ENCODE results near the gene CHFR. TPM values are rescaled to one million over a fixed set of nuclear protein-coding genes. Genes with fewer than 3 reads are reported as not detected.

Gene CHFR
- total and polyA plus RNA-seq, 2 experiments from 2014 or later = 23.0 to 42.7 TPM

DNA sequence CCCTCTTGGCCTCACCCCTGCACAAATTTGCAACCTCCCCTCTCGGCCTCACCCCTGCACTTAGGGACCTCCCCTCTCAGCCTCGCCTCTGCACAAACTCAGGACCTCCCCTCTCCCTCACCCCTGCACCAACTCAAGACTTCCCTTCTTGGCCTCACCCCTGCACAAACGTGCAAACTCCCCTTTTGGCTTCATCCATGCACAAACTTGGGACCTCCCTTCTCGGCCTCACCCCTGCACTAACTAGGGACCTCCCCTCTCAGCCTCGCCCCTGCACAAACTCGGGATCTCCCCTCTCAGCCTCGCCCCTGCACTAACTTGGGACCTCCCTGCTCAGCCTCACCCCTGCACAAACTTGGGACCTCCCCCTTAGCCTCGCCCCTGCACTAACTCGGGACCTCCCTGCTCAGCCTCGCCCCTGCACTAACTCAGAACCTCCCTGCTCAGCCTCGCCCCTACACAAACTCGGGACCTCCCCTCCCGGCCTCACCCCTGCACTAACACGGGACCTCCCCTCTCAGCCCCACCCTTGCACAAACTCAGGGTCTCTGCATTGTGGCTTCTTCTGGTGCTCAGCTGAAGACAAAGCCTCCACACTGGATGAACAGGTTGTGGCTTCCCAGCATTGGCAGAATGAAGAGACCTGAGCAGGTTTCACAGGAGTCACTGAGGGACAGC lies 47.7 kb downstream of the CHFR start (continued):
- TF ChIP-seq, protein P1, sequence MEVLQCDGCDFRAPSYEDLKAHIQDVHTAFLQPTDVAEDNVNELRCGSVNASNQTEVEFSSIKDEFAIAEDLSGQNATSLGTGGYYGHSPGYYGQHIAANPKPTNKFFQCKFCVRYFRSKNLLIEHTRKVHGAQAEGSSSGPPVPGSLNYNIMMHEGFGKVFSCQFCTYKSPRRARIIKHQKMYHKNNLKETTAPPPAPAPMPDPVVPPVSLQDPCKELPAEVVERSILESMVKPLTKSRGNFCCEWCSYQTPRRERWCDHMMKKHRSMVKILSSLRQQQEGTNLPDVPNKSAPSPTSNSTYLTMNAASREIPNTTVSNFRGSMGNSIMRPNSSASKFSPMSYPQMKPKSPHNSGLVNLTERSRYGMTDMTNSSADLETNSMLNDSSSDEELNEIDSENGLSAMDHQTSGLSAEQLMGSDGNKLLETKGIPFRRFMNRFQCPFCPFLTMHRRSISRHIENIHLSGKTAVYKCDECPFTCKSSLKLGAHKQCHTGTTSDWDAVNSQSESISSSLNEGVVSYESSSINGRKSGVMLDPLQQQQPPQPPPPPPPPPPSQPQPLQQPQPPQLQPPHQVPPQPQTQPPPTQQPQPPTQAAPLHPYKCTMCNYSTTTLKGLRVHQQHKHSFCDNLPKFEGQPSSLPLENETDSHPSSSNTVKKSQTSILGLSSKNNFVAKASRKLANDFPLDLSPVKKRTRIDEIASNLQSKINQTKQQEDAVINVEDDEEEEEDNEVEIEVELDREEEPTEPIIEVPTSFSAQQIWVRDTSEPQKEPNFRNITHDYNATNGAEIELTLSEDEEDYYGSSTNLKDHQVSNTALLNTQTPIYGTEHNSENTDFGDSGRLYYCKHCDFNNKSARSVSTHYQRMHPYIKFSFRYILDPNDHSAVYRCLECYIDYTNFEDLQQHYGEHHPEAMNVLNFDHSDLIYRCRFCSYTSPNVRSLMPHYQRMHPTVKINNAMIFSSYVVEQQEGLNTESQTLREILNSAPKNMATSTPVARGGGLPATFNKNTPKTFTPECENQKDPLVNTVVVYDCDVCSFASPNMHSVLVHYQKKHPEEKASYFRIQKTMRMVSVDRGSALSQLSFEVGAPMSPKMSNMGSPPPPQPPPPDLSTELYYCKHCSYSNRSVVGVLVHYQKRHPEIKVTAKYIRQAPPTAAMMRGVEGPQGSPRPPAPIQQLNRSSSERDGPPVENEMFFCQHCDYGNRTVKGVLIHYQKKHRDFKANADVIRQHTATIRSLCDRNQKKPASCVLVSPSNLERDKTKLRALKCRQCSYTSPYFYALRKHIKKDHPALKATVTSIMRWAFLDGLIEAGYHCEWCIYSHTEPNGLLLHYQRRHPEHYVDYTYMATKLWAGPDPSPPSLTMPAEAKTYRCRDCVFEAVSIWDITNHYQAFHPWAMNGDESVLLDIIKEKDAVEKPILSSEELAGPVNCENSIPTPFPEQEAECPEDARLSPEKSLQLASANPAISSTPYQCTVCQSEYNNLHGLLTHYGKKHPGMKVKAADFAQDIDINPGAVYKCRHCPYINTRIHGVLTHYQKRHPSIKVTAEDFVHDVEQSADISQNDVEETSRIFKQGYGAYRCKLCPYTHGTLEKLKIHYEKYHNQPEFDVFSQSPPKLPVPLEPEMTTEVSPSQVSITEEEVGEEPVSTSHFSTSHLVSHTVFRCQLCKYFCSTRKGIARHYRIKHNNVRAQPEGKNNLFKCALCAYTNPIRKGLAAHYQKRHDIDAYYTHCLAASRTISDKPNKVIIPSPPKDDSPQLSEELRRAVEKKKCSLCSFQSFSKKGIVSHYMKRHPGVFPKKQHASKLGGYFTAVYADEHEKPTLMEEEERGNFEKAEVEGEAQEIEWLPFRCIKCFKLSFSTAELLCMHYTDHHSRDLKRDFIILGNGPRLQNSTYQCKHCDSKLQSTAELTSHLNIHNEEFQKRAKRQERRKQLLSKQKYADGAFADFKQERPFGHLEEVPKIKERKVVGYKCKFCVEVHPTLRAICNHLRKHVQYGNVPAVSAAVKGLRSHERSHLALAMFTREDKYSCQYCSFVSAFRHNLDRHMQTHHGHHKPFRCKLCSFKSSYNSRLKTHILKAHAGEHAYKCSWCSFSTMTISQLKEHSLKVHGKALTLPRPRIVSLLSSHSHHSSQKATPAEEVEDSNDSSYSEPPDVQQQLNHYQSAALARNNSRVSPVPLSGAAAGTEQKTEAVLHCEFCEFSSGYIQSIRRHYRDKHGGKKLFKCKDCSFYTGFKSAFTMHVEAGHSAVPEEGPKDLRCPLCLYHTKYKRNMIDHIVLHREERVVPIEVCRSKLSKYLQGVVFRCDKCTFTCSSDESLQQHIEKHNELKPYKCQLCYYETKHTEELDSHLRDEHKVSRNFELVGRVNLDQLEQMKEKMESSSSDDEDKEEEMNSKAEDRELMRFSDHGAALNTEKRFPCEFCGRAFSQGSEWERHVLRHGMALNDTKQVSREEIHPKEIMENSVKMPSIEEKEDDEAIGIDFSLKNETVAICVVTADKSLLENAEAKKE (CRISPR knock-in tag; IDR thresholded peaks at IDR 0.05) = no peak

DNA sequence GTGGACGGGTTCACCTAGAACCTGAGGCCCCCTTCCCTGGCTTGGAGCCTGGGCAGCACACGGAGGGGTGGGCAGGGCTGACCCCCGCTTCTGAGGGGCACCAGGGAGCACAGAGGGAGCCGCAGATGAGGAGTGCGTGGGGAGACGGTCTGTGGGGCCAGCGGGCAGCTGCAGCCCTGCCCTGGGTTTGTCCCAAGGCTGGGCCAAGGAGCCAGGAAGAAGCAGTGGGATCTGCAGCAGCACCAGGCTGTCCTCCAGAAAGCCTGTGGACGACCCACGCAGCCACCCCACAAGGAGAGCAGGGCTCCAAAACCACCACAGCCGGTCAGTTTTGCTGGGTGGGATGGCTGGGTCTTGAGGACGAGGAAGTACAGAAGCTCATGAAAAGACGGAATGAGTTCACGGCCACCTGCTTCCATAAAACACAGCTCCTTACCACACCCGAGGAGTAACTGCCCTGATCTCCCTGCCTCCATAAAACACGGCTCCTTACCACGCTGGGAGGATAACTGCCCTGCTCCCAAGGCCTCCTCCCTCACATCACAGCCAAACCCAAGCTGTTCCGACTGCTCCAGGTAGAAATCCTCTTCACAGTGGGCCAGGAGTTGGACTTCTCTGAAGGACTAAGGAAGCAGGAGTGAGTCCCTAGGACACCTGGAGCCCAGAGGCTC lies 48.9 kb downstream of the CHFR start:
- no peaks in the 10 kb centered on the region for H3K4me1 ChIP-seq (ENCODE audit: insufficient read depth)
- Mint-ChIP-seq H3K27ac (no peak overlapping the region), H3K4me1 (no peaks in the 10 kb centered on the region; the same call in 2 of the 3 replicates), H3K36me3 (ENCODE audit: low read depth) (peaks cover 30% of the 10 kb centered on the region), H3K27me3 (ENCODE audit: insufficient read depth, low read depth, poor library complexity) (peaks cover 7% of the 10 kb centered on the region), H3K9me3 (no peaks in the 10 kb centered on the region; the same call in none of the 3 replicates), H3K4me3 (no peak overlapping the region)
- H3F3A ChIP-seq (replicated peaks; ENCODE audit: low read depth) = peaks cover 3% of the 10 kb centered on the region; the same call in 1 of the 2 replicates
- no peaks in the 10 kb centered on the region for H3K9me2 ChIP-seq (ENCODE audit: insufficient read depth)
- no peak overlapping the region for H3K4me2 ChIP-seq
- H3K27me3 ChIP-seq (ENCODE audit: insufficient read depth) = no peaks in the 10 kb centered on the region
- no peak overlapping the region for H2AFZ ChIP-seq
- no peaks in the 10 kb centered on the region for H3K79me2 ChIP-seq (replicated peaks; ENCODE audit: insufficient read depth)
- peaks cover 11% of the 10 kb centered on the region; the same call in 1 of the 2 replicates for H3K36me3 ChIP-seq (ENCODE audit: insufficient read depth)
- ATAC-seq (no peak; the same call in 2 of the 3 replicates), DNase-seq (ENCODE audit: low spot score) (no peak)
- no peak overlapping the region for H3K4me3 ChIP-seq
- H4K20me1 ChIP-seq (replicated peaks; ENCODE audit: insufficient read depth) = no peaks in the 10 kb centered on the region
- no peak overlapping the region for H3K27ac ChIP-seq (ENCODE audit: low read depth)
- TF ChIP-seq, protein P2, sequence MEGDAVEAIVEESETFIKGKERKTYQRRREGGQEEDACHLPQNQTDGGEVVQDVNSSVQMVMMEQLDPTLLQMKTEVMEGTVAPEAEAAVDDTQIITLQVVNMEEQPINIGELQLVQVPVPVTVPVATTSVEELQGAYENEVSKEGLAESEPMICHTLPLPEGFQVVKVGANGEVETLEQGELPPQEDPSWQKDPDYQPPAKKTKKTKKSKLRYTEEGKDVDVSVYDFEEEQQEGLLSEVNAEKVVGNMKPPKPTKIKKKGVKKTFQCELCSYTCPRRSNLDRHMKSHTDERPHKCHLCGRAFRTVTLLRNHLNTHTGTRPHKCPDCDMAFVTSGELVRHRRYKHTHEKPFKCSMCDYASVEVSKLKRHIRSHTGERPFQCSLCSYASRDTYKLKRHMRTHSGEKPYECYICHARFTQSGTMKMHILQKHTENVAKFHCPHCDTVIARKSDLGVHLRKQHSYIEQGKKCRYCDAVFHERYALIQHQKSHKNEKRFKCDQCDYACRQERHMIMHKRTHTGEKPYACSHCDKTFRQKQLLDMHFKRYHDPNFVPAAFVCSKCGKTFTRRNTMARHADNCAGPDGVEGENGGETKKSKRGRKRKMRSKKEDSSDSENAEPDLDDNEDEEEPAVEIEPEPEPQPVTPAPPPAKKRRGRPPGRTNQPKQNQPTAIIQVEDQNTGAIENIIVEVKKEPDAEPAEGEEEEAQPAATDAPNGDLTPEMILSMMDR (conservative IDR thresholded peaks at IDR 0.05; ENCODE audit: low read depth in 2 of 2) = no peak
- TF ChIP-seq, protein P1 (CRISPR knock-in tag; IDR thresholded peaks at IDR 0.05) = no peak

All from GM23338 (cell line).